Neutrophil (primary cell): ENCODE data around the gene VAT1.

Source experiments
- H3K27ac ChIP-seq: fragments of 200-600 bp; sonication (generic); 2 replicates; pipeline ENCODE4 v1.5.1; 2016; ENCODE audit warnings: mild to moderate bottlenecking, moderate library complexity
- H3K27me3 ChIP-seq: fragments of 200-600 bp; sonication (generic); 2 replicates; pipeline ENCODE4 v1.6.0; 2016; ENCODE audit warnings: mild to moderate bottlenecking
- H3K36me3 ChIP-seq: fragments of 200-600 bp; sonication (generic); 2 replicates; pipeline ENCODE4 v1.5.1; 2017
- H3K4me1 ChIP-seq, 2 experiments: fragments of 200-600 bp in 1 of 2; sonication (generic) in 1 of 2; 1 replicate in 1 of 2; 2 replicates in 1 of 2; pipeline versions ENCODE4 v1.5.1 to v1.6.1; 2013 to 2016; ENCODE audit warnings: low read depth in 1 of 2, low read length in 1 of 2, mild to moderate bottlenecking in 1 of 2, moderate library complexity in 1 of 2; ENCODE audit not compliant: control insufficient read depth in 1 of 2, insufficient read depth in 1 of 2
- H3K4me3 ChIP-seq, 2 experiments: fragments of 200-600 bp in 1 of 2; sonication (generic) in 1 of 2; 1 replicate in 1 of 2; 2 replicates in 1 of 2; pipeline ENCODE4 v1.5.1; 2013 to 2016; ENCODE audit warnings: low read depth in 1 of 2, low read length in 1 of 2, mild to moderate bottlenecking in 1 of 2, moderate library complexity in 1 of 2
- H3K9me3 ChIP-seq: fragments of 200-600 bp; sonication (generic); 2 replicates; pipeline ENCODE4 v1.5.1; 2016
- CTCF ChIP-seq: fragments of 200-600 bp; sonication (generic); IDR thresholded peaks from 2 replicates; pipeline ENCODE4 v1.5.1; 2016; ENCODE audit warnings: antibody characterized with exemption

VAT1 gene

DNA sequence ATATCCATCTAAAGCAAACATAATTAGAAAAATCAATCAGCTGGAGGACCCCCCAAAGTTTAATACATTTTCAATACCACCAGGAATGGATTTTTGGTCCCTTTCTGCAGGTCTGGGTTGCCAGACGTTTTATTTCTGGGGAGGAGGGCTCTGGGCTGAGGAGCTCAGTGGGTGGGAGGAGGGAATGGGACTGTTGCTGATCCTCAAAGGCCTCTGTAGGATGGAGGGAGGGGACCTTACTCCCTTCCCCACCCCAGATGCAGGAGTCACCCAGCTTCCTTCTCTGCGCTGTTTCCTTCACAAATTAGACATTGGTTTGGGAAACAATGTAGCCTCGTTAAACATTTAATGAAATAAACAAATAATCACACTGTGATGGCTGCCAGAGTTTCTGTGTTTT, 9.5 kb upstream of the VAT1 start:
- no peak overlapping the region for H3K4me3 ChIP-seq
- H3K27me3 ChIP-seq, result peaks cover under 1% of the 10 kb centered on the region
- no peak for TF ChIP-seq CTCF
- H3K9me3 ChIP-seq, result no peaks in the 10 kb centered on the region
- H3K27ac ChIP-seq, result no peak overlapping the region
- H3K36me3 ChIP-seq, result no peaks in the 10 kb centered on the region
- no peaks in the 10 kb centered on the region for H3K4me1 ChIP-seq

DNA sequence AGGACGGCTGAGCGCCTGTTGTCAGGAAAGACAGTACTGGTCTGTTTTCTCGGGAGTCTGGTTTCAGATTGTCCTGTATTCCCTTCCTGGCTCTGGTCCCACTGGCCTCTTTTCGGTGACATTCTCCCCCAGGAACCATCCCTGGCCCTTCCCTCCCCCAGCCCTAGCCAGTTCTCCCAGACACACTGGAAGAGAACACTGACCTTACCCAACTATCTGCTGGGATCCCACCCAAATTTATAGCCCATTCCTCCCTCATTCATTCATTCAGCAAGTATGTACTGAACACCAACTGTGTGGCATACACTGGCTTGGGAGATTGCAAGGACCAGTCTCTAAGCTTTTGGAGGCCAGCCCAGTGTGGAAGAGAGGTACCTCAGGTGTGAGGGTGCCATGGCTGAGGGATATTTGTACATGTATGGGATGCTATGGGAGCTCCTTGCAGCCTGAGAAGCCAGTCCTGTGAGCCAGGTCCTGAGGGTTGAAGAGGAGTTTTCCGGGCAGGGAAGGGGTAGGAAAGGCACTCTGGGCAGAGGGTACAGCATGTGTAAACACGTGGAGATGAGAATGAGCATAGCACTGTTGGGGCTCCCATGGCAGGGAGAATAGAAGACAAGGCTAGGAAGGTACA, 8.1 kb upstream of the VAT1 start:
- TF ChIP-seq CTCF, result no peak
- Histone ChIP-seq H3K27me3 (peaks cover 15% of the 10 kb centered on the region), H3K27ac (no peak overlapping the region), H3K9me3 (no peaks in the 10 kb centered on the region), H3K4me1 (no peaks in the 10 kb centered on the region), H3K36me3 (no peaks in the 10 kb centered on the region), H3K4me3 (no peak overlapping the region)

- no peak for TF ChIP-seq CTCF
- H3K4me3 ChIP-seq, result no peak overlapping the region
- H3K36me3 ChIP-seq, result no peaks in the 10 kb centered on the region
- no peak overlapping the region for H3K27ac ChIP-seq
- H3K9me3 ChIP-seq, result no peaks in the 10 kb centered on the region
- peaks cover 15% of the 10 kb centered on the region in 2 experiments for H3K4me1 ChIP-seq
- H3K27me3 ChIP-seq, result peaks cover 28% of the 10 kb centered on the region
Measured at GRCh38 chr17:43028221-43028861, 6.2 kb upstream of the VAT1 start.

DNA sequence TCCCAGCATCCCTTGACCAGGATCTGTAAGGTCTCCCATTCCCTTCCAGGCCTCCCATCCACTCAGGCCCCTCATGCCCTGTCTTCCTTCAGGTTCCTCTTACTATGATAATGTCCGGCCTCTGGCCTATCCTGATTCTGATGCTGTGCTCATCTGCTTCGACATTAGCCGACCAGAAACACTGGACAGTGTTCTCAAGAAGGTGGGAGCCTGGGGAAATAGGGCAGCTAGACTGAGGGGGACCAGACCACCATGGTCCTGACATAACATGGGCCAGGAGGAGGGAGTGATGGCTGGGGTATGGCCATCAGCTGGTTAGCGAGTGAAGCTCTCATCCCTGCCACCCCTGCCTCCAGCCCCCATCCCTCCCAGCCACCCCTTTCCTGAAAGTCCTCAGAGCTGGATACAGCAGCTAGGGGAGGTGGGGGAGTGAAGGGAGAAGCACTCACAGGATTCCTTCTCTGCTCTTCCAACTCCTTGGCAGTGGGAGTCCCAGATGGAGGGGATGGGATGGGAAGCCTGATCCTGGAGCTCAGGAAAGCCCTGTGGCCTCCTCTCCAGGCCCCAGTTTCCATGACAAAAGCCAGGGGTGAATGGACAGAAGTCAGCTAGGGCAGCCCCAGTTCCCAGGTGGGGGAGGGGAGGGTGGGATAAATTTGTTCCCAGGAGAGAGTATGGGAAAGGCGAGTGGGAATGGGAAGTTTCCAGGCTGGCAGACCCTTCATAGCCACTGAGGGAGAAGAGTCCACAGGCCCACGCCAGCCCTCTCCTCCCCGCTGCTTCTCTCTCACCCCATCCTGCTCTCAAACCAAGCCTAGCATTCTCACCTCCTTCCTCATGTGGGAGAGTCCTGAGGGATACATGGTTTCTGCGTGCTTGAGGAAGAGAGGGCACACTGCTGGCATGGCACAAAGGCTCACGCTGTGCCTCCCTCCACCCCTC, 5.2 kb upstream of the VAT1 start:
- H3K9me3 ChIP-seq, result no peaks in the 10 kb centered on the region
- H3K4me1 ChIP-seq, result peaks cover 19 to 20% of the 10 kb centered on the region in 2 experiments
- no peak overlapping the region for H3K4me3 ChIP-seq
- H3K36me3 ChIP-seq, result no peaks in the 10 kb centered on the region
- peaks cover 28% of the 10 kb centered on the region for H3K27me3 ChIP-seq
- no peak overlapping the region for H3K27ac ChIP-seq
- no peak for TF ChIP-seq CTCF

DNA sequence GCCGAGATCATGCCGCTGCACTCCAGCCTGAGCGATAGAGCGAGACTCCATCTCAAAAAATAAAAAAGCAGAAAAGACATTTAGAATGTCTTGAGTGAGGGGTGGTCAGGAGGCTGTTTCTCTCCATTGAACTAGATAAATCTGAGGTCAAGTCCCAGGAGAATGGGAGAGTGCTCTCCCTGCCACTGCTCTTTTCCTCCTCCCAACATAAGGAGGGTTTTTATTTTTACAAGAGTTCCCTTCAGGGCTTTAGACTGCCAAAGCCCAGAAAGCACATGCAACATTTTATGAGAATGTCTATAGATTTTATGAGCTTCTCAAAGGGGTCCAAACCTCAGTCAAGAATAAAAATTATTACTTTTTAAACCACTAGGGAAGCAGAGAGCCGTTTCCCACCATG, 4.4 kb upstream of the VAT1 start:
- Histone ChIP-seq H3K27ac (no peak overlapping the region), H3K4me1 (peaks cover 22 to 24% of the 10 kb centered on the region in 2 experiments), H3K9me3 (no peaks in the 10 kb centered on the region), H3K36me3 (no peaks in the 10 kb centered on the region), H3K27me3 (peaks cover 28% of the 10 kb centered on the region), H3K4me3 (no peak overlapping the region)
- no peak for TF ChIP-seq CTCF
